K562 (cell line): ENCODE measurements around the gene CUEDC2. TPM values are rescaled to one million over a fixed set of nuclear protein-coding genes. Genes with fewer than 3 reads are reported as not detected.

ENCODE experiments used
- ATF1 ChIP-seq, 2 experiments: fragments of 450-650 bp in 1 of 2; IDR thresholded peaks; 2 replicates each; pipeline ENCODE4 v1.6.1; 2016; ENCODE audit warnings: missing compliant biosample characterization in 1 of 2, missing genetic modification characterization in 1 of 2
- ETS1 ChIP-seq: conservative IDR thresholded peaks from 2 replicates; pipeline ENCODE4 v1.6.1; 2011; ENCODE audit warnings: low read depth, mild to moderate bottlenecking, low read length; ENCODE audit not compliant: control insufficient read depth
- FOXA1 ChIP-seq: fragments of 450-650 bp; IDR thresholded peaks from 2 replicates; pipeline ENCODE4 v1.6.1; 2016; ENCODE audit warnings: mild to moderate bottlenecking, borderline replicate concordance
- GTF2A2 ChIP-seq: IDR thresholded peaks from 2 replicates; pipeline ENCODE4 v1.6.1; 2016; ENCODE audit warnings: mild to moderate bottlenecking, missing genetic modification characterization, missing compliant biosample characterization
- ILF3 ChIP-seq: fragments of 450-650 bp; IDR thresholded peaks from 2 replicates; pipeline ENCODE4 v1.6.1; 2018; ENCODE audit warnings: antibody characterized with exemption, mild to moderate bottlenecking, moderate library complexity, borderline replicate concordance
- MITF ChIP-seq: IDR thresholded peaks from 2 replicates; pipeline ENCODE4 v1.6.1; 2014; ENCODE audit warnings: antibody characterized with exemption
- PHF20 ChIP-seq: fragments of 450-650 bp; IDR thresholded peaks from 2 replicates; pipeline ENCODE4 v1.6.1; 2018; ENCODE audit not compliant: partially characterized antibody
- SMARCC2 ChIP-seq: fragments of 450-650 bp; IDR thresholded peaks from 2 replicates; pipeline ENCODE4 v1.6.1; 2017; ENCODE audit warnings: antibody characterized with exemption, moderate library complexity, mild to moderate bottlenecking, low read depth
- ZBTB11 ChIP-seq, 3 experiments: fragments of 200-800 bp in 1 of 3; fragments of 250-450 bp in 1 of 3; fragments of 450-650 bp in 1 of 3; sonication (Bioruptor Pico) in 1 of 3; sonication (Bioruptor generic) in 1 of 3; formaldehyde crosslinking in 1 of 3; IDR thresholded peaks; 2 replicates each; pipeline versions ENCODE4 v1.6.1 to v1.8.0; 2016 to 2022; ENCODE audit warnings: mild to moderate bottlenecking in 2 of 3, missing genetic modification characterization in 2 of 3, missing compliant biosample characterization in 1 of 3, moderate library complexity in 1 of 3
- ZC3H11A ChIP-seq: IDR thresholded peaks from 2 replicates; pipeline ENCODE4 v1.6.1; 2012; ENCODE audit warnings: low read depth, low read length, improper control_type of control experiment
- ZNF407 ChIP-seq: fragments of 450-650 bp; IDR thresholded peaks from 2 replicates; pipeline ENCODE4 v1.6.1; 2016; ENCODE audit warnings: low read depth
- polyA plus RNA-seq, 8 experiments: library from polyadenylated mRNA; depleted of rRNA in 4 of 8; stranded (reverse) in 5 of 8; unstranded in 3 of 8; fragments of >200 nt; fragmentation: Nextera tagmentation in 2 of 8; fragmentation: Illumina TruSeq in 1 of 8; extraction: Ambion mirVana in 2 of 8; extraction: Trizol in 1 of 8; gene quantifications; 2 replicates each; pipeline versions ENCODE4 v1.2.1 to v1.2.3, GENCODE V29; 2011 to 2014; ENCODE audit warnings: inconsistent platforms in 1 of 8, missing spikeins in 1 of 8
- total RNA-seq, 7 experiments: library from RNA; depleted of rRNA in 6 of 7; stranded (reverse); fragments of >200 nt in 6 of 7; fragmentation: Illumina TruSeq in 2 of 7; extraction: Trizol in 2 of 7; gene quantifications; 2 replicates each; pipeline versions ENCODE4 v1.2.1 to v1.2.3, GENCODE V29; 2011 to 2021; ENCODE audit warnings: low replicate concordance in 1 of 7

Gene CUEDC2
- total and polyA plus RNA-seq, 9 of the 15 experiments (the other 6 are each of a cell fraction or from before 2014, with no cell fraction given): 8.5 to 48.9 (median 27.4) TPM

- no peak for TF ChIP-seq ZNF407
- TF ChIP-seq ATF1 (CRISPR knock-in tag; IDR thresholded peaks at IDR 0.05): no peak
- peak; percentile 69 for TF ChIP-seq ATF1 (tag; IDR thresholded peaks at IDR 0.05)
- no peak for TF ChIP-seq GTF2A2 (tag)
- no peak for TF ChIP-seq ZC3H11A
- TF ChIP-seq ILF3: no peak
- TF ChIP-seq FOXA1: no peak
- TF ChIP-seq SMARCC2: peak; percentile 69
- TF ChIP-seq PHF20: peak; percentile 66
- TF ChIP-seq MITF: no peak
- no peak; a peak in 1 of 6 replicates for TF ChIP-seq ZBTB11 (CRISPR knock-in tag; IDR thresholded peaks at IDR 0.05)
- peak; percentile 37; the same call in 1 of the 2 replicates for TF ChIP-seq ETS1
Observed at GRCh38 chr10:102422545-102423129, 9.7 kb downstream of the CUEDC2 start (continued).
